ENCODE results near the gene CHMP1B.
"Not testable (repeated sequence)": the region's sequence is repeated elsewhere in the genome, so short reads cannot be mapped to it uniquely, and the experiment has no call there.

Gene CHMP1B

GRCh38 chr18:11866764-11867163 lies 15.6 kb downstream of the CHMP1B start:
- no peak overlapping the region for H3K4me3 ChIP-seq (ENCODE audit: low read depth, low read length)

- H3K4me3 ChIP-seq (ENCODE audit: low read depth, low read length), result no peak overlapping the region
These were observed 17.0 kb downstream of the CHMP1B start for GRCh38 chr18:11868230-11868629.

- no peak overlapping the region for H3K4me3 ChIP-seq (ENCODE audit: low read depth, low read length)
These were observed 20.3 kb downstream of the CHMP1B start for GRCh38 chr18:11871501-11871900.

- H3K4me3 ChIP-seq (ENCODE audit: low read depth, low read length), result no peak overlapping the region
These were observed 21.4 kb downstream of the CHMP1B start for GRCh38 chr18:11872479-11873136.

- H3K4me3 ChIP-seq (ENCODE audit: low read depth, low read length), result no peak overlapping the region
These were observed 22.6 kb downstream of the CHMP1B start for GRCh38 chr18:11873670-11874340.

GRCh38 chr18:11874676-11875075 lies 23.5 kb downstream of the CHMP1B start:
- no peak overlapping the region for H3K4me3 ChIP-seq (ENCODE audit: low read depth, low read length)

GRCh38 chr18:11877497-11878135 lies 26.4 kb downstream of the CHMP1B start:
- no peak overlapping the region for H3K4me3 ChIP-seq (ENCODE audit: low read depth, low read length)

GRCh38 chr18:11880586-11881304 lies 29.5 kb downstream of the CHMP1B start:
- H3K4me3 ChIP-seq (ENCODE audit: low read depth, low read length), result no peak overlapping the region

GRCh38 chr18:11882636-11883035 lies 31.4 kb downstream of the CHMP1B start:
- H3K4me3 ChIP-seq (ENCODE audit: low read depth, low read length), result no peak overlapping the region

GRCh38 chr18:11883153-11883552 lies 31.9 kb downstream of the CHMP1B start:
- no peak overlapping the region for H3K4me3 ChIP-seq (ENCODE audit: low read depth, low read length)

GRCh38 chr18:11884396-11885030 lies 33.3 kb downstream of the CHMP1B start:
- H3K4me3 ChIP-seq (ENCODE audit: low read depth, low read length), result no peak overlapping the region

GRCh38 chr18:11885278-11885947 lies 34.2 kb downstream of the CHMP1B start:
- H3K4me3 ChIP-seq (ENCODE audit: low read depth, low read length), result no peak overlapping the region

GRCh38 chr18:11886577-11887110 lies 35.4 kb downstream of the CHMP1B start:
- H3K4me3 ChIP-seq (ENCODE audit: low read depth, low read length), result no peak overlapping the region

GRCh38 chr18:11887328-11888128 lies 36.3 kb downstream of the CHMP1B start:
- H3K4me3 ChIP-seq (ENCODE audit: low read depth, low read length), result no peak overlapping the region

- H3K4me3 ChIP-seq (ENCODE audit: low read depth, low read length), result no peak overlapping the region
These were observed 37.5 kb downstream of the CHMP1B start for GRCh38 chr18:11888726-11889125.

GRCh38 chr18:11889284-11889683 lies 38.1 kb downstream of the CHMP1B start:
- H3K4me3 ChIP-seq (ENCODE audit: low read depth, low read length), result no peak overlapping the region

GRCh38 chr18:11891737-11892136 lies 40.5 kb downstream of the CHMP1B start:
- no peak overlapping the region for H3K4me3 ChIP-seq (ENCODE audit: low read depth, low read length)

- not testable (repeated sequence) for H3K4me3 ChIP-seq (ENCODE audit: low read depth, low read length)
These were observed 41.2 kb downstream of the CHMP1B start for GRCh38 chr18:11892438-11892837.

GRCh38 chr18:11897781-11898180 lies 46.6 kb downstream of the CHMP1B start:
- no peak overlapping the region for H3K4me3 ChIP-seq (ENCODE audit: low read depth, low read length)

All from iPS-11a (cell line).